Activated CD4-positive, alpha-beta T cell treated with anti-CD3 and anti-CD28 coated beads for 1 hour (primary cell): ENCODE results near the gene ATR.
A peak's percentile ranks its signal among the peaks of the same experiment; 100 is the strongest.
"Not testable (repeated sequence)": the region's sequence is repeated elsewhere in the genome, so short reads cannot be mapped to it uniquely, and the experiment has no call there.

Experiments used
- DNase-seq: peaks from one replicate; pipeline ENCODE4 v3.0.0-alpha.2; 2020

ATR gene

DNA sequence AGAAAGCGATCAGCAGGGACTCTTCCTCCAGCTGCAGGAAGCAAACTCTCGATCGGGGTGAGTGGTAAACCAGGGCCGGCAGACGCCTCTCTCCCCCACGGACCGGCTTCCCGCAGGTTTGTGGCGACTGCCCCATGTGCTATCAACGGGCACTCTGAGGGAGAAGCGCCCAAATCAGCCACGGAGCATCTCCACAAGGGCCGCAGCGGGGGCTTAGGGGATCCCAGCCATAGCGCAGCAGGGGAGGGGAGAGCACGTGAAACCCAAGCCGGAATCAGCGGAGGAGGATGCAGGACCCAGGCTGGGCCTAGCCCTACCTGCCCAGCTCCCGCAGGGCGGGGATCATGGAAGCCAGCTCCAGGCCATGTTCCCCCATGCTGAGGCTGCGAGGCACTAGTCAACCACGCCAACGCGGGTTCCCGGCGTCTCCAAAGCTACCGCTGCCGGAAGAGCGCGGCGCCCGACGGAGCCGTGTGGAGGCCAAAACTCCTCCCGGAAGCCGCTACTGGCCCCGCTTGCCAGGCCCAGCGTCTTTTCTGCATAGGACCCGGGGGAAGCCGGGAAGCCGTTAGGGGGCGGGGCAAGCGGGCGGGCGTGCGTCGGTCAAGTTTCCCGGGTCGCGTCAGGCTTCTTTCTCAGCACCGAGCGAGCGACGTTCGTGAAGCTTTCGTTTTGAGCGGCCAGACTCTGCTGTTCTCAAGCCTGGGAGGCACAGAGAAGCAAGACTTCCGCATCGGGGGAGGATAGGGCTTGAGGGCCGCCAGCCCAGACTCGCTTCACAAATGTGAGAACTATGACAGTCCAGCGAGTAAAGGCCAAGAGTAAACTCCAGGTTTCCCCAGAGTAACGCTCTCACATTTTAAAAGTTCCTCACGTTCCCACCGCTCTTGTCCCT is at the start of gene ATR:
Gene ATR (minus strand): TSS at position 405 of the 895 bp plus-strand sequence. CDS start 29 bp downstream, at position 376.
- DNase-seq: peak; percentile 91

DNA sequence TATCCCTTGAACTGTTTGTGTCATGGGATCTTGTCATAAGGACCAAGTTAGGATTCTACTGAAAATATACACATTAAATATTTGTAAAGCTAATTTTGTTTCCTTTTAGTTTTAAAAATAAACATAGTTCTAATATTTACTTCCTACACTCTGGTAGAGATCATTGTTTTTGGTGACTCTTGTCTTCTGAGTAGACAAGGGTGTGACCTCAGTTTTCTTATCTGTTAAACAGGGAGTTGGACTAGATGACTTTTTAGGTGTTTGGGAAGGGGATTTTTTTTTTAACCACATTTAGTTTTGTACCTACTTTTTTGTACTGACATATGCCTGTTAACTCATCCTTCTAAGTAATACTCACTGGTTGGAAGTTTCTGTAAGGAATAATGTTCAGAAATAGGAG is 48.4 kb upstream of the ATR start:
- no peak for DNase-seq

DNA sequence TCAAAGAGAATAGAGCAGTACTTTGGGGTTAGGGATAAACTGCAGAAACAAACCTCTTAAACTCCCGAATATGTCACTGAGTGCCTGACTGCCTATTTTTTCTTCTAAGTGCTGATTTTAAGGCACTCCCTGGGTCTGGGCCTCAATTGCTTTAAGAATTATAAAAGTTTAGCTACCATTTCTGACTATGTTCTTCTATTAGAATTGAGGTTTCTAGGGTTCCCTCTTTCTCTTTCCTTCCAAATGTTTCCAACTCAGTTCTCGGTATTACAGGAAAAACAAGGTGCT is 46.6 kb upstream of the ATR start:
- DNase-seq: no peak

DNA sequence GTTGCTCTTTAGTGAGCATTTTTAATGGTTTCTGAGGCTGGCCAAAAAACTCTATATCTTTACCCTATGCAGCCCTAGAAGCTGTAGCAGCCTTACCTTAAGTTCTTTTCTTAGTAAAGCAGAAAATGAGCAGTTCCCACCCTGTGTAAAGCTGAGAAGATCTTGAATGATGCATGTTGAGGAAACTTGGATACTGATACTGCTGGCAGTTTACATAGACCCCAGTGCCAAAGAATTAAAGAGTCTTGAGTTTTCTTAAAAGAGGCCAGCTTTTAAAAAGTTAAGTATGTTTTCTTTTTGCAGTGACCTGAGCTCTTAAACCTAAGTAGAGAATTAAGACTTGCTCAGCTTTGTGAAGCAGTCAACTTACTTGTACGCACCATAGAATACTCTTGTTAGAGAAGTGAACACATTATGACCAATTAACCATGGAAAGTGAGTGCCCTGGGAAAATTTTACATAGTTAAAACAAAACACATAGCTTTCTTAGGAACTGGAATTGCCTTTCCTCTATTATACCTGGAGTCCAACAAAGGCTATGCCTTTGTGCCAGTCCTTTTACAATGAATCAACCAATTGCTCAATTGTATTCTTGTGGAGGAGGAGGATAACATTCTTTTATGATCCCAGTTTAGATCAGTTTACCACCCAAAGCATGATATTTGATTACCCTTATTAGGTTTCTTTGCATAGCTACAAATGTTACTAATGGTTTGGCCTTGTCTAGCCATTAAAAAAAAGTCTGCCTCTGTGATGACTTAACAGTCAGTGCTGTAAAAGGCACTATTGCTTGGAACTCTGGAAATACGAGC is 46.0 kb upstream of the ATR start:
- no peak for DNase-seq

DNA sequence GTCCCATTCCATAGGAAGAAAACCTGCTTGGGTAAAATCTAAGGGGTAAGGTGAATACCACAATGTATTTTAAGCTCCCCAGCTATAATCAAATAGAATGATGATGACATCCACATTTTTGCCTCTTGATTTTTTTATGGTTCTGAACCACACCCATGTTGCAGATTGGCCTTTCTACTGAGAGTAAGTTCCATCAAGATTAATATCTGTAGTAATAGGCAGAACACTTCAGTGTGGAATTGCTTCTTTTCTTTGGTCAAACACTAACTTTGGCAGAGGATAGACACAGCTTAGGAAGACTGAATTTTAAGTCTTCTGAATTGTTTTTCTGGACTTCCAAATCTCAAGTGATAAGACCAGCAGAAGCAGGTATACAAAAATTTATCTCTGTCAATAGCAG is 44.7 kb upstream of the ATR start:
- DNase-seq: no peak

DNA sequence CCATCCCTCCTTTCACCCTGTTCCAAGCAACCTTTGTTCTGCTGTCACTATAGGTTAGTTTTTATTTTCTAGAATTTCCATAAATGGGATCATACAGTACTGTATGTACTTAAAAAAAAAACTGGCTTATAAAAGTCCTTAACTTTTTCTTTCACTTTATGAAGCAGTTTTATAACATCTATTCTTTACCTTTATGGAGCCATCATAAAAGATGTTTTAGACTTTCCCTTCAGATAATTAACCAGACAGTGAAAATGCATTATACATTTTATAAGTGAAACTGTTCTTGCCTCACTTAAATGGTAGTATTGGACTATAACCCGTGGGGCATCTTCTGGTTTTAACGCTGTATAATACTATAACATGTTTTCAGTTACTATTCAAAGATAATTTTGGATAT is 43.9 kb upstream of the ATR start:
- no peak for DNase-seq

DNA sequence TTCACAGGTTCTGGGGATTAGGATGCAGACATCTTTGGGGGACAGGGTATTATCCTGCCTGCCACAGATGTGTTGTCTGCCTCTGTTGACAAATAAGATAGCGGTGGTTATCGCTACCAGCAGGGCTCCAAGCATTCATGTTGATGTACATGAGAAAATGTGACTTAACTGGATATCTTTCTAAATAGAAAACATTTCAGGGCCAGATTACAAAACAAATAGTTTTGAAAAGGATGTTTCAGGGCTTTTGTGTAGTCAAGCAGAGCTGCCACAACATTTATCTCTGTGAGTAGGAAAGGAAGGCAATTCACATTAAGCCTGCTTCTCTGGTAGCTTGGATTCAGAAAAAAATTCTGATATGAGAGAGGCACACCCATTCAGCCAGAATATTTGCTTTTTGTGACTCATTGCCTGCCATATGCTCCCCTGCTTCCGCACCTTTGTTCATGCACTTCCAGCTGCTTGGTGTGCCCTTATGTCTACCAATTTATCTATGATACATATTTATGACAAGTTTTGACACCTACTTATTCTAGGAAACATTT is 40.5 kb upstream of the ATR start:
- DNase-seq: no peak

DNA sequence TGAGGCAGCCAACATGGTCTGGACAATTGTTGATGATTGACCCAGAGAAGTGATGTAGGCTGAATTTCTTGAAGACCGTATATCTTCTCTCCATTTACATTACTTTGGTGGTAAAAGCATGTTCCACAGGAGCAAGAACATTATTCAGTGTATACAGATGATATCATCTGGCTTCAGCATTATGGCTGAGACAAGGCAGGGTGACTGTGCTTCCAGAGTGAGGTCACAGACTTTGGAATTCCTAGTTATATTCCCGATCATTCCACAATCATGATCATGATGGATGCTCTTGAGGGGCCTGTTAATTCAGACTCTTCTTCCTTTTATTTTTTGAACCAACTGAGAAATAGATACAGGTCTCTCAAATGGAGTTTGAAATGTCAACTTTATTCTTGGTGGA is 36.6 kb upstream of the ATR start:
- no peak for DNase-seq

DNA sequence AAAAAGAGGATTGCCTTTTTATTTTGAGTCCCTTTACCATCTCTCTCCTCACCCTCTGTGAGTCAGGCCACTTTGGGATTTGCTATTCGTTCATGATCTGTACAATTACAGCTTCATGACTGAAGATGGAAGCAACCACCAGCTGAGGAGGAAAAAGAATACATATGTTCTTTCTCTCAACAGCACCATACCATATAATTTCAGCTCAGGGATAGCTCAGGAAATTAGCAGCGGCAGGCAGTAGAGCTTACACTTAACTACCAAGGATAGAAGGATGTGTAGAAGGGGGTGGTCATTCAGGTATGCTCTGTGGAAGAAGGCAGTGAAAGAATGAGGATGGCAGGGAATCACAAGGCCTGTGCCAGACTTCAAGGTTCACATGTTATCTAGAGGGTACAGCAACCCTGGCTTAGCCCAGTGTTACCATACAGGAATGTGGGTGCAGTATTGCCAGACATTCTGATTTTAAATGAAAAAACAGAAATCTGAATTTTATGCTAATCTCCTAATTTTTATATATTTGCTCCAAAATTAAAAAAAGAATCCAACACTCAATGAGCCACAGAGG is 35.6 kb upstream of the ATR start:
- no peak for DNase-seq

DNA sequence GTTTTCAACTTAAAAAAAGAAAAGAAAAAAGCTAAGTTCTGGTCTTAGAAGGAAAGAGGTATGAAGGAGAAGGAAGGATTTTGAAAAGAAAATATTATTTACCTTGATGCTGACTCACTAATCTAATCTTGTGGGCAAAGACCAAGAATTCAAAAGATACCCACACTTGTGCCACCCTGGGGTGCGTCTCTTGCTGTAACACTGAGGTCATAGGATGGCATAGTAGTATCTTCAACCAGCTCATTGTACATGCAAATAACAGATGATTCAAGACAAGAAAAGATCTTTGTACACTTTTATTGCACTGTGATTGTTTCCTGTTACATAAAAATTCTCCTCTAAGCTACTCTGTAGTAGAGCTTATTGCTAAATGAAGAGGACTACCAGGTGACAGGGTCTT is 35.0 kb upstream of the ATR start:
- DNase-seq: no peak

DNA sequence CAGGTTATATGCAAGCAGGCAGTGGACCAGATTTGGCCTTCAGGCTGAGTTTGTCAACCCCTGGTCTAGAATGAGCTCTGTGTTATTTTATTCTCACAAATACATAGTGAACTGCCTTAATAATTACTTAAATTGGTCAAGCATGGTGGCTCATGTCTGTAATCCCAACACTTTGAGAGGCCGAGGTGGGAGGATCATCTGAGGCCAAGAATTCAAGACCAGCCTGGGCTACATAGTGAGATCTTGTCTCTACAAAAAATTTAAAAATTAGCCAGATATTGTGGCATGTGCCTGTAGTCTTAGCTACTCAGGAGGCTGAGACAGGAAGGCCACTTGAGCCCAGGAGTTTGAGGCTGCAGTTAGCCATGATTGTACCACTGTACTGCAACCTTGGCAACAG is 32.7 kb upstream of the ATR start:
- no peak for DNase-seq

DNA sequence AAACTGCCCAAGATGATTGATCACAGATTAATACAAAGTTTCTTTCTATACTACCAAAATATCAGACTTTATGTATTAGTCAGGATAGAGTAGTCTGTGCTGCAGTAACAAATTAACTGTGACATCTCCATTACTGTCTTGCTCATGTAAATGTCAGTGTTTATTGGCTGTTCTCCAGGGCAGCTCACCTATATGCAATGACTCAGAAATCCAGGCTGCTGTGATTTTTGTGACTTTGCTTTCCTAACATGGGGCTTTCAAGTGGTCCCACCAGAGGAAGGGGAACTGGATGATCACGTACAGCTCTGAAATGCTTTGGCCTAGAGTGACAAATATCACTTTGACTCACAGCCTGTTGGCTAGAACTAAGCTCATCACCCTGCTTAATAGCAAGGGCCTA is 30.6 kb upstream of the ATR start:
- no peak for DNase-seq

DNA sequence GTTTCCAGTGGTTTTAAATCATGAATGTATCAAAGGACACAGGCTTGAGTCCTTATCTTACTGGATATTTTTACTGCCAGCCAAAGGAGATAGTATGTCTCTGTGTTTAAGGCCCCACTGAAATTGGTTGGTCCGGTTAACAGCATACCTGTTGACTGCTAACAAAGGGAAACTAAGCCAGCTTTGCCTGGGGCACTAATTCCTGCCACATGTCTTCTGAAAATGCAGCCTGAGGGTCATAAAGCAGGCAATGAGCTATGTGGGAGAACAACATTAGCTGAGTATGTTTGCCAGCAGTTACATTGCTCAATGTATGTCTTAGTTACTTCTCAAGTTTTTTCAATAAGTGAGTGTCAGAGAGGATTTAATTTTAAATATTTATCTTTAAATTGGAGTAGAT is 30.1 kb upstream of the ATR start:
- no peak for DNase-seq

DNA sequence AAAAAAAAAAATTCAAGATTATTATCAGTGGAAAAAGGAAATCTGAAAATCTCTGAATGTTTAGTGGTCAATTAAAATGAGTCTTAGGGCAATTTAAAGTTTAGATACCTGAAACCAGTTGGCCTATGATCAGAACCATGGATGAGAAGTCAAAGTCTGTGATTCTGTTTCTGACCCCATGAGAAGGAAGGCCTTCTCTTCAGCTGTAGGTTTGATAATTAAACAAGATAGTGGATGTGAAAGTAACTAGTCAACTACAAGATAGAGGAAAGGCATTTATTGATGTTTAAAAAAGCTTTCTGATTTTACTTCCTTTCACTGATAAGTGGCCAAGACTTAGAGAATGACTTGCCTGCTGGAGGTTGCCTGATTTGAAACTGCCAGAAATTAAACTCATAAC is 26.4 kb upstream of the ATR start:
- no peak for DNase-seq

DNA sequence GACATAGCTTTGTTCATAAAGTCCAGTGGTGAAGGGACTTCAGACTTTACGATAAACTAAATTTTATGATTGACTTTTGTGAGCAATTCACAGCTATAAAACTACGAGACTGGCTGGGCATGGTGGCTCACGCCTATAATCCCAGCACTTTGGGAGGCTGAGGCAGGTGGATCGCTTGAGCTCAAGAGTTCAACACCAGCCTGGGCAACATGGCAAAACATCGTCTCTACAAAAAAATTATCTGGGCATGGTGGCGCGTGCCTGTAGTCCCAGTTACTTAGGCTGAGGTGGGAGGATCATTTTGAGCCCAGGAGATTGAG is 24.8 kb upstream of the ATR start:
- not testable (repeated sequence) for DNase-seq

DNA sequence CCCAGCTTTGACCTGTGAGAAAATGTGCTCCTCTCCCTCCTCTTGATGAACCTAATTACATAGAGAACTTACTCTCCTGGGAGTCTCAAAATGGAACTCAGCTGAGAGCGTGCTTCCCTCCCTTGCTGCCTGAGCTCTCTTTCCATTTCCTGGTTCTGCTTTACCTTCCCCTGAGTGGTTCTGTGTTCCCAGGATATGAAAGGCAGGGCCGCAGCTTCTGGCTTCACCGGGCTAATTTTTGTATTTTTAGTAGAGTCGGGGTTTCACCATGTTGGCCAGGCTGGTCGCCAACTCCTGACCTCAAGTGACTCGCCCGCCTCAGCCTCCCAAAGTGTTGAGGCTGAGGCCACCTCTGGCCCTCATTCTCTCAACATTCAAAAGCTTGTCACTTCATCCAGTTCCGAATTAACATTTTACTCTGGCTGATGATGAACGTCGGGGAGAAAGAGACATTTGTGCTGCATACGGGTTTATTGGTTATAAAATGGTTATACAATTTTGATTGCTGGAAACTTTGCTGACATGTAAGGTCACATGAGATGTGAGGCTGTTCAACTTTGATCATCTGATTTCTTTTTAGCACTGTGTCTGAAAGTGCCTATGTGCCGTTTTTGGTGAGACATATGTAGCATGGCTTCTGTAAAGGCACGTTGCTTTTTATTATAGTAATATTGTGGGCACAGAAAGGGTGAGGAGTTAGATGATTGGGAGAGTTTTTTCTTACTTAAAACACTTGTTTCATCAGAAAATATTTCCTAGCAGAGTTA is 24.3 kb upstream of the ATR start:
- no peak for DNase-seq

DNA sequence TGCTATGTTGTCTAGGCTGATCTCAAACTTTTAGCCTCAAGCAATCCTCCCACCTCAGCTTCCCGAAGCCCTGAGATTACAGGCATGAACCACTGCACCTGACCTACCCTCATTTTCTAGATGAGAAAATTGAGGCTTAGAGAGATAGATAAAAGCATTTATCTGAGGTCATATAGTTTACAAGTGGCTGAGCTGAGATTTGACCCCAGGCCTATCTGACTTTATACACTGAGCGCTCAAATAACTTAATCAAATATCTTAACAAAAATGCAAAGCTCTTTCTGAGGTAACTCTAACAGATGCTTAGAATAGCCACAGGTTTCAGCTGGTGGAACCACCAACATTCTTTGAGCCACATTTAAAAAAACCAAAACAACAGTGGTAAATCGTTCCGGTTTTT is 23.2 kb upstream of the ATR start:
- no peak for DNase-seq

DNA sequence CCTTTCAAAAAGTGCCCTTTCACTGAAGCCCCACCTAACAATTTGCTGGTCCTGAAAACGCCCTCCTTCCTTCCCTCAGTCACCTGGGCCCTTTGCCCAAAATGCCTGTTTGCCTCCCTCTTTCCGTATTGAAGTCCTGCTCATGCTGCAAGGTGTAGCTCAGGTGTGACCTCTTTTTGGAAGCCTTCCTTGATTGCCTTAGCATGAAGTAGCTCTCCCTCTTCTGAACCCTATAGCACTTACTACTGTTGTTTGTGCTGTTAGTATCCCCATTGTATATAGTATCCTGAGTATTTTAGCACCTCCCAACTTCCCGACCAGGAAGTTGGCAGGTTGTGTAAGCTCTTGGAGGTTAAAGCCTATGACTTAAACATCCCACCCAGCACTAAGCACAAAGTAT is 19.4 kb upstream of the ATR start:
- no peak for DNase-seq

DNA sequence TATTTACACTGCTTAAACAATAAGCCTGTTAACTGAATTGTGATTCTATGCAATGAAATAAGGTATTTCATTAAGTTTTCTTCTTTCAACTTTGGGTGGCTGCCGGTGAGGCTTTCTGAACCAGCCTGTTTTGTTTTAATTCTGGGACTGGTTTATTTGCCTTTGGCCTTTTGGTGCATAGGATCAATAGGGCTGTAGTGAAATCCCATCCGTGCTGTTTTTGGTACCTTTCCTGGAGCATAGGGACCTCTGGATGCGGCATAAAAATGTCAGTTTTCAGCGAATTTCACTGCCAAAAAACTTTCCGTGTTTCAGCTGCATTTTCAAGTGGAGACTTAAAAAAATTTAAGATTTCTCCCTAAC is 18.2 kb upstream of the ATR start:
- DNase-seq: no peak

DNA sequence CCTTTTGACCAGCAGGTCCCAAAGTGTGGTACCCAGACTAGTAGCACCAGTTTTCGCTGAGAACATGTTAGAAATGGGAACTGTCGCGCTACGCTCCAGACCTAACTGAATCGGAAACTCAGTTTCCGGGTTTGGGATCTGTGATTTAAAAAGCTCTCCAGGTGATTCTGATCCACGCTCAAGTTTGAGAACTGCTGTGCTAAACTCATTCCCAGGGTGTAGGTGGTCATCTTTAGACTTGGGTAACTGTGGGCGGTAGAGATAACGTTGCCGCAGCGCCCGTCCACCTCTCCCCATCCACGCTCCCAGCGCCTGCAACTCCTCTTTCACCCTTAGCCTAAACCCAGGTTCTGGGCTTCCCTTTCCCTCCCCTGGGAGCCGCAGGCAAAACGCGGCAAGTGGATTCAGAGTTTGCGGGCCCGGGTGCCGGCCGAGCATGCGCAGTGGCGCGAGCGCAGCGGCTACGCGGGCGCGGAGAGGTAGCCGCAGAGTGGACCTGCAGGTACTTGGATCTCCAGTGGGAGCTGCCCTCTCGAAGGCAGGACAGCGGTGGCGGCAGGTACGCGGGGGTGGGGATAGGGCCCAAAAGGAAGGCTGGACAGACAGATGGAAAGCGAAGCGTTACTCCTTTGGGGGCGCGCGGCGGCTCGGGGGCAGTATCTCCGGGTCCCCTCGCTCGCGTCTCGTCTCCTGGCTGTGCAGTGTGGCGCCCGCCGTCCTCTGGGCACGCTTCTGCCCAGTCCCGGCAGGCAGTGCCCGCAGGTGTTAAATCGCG is 17.6 kb upstream of the ATR start, which contains the start of gene PLS1:
Gene PLS1 (plus strand): TSS at position 443 of the 775 bp plus-strand sequence. CDS start 67,845 bp downstream, outside the sequence.
- peak; percentile 80 for DNase-seq

DNA sequence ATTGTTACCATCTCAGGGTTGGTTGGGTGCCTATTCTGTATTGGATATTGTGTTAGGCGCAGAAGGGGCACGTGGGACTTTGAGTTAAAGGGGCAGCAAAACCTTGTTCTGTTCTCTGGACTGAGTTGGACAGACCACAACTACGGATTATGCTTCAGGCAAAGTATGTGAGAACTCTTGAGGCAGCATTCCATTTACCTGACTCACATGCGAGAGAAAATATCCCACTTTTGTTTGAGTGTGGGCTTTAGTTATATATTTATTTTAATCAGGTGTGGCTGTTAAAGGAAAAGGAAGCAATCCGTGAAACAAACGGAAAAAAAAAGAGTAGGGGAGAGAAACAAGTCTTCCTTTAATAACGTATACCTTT is 17.0 kb upstream of the ATR start:
- no peak for DNase-seq

DNA sequence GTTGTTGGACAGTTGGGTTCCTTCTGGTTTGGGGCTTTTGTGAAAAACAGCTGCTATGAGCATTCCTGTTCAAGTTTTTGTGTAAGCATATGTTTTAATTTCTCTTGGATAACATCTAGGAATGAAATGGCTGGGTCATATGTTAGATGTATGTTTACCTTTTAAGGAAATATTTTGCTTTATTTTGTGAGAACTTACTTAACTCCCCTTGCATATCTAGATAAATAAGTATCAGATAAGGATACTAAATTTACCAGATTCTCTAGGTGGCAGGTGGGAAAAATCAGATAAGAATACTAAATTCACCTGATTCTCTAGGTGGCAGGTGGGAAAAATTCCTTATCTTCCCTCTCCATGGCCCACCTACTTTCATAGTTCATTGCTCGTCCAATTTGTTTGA is 16.6 kb upstream of the ATR start:
- no peak for DNase-seq
